ENCODE data around the gene PCSK6. TPM values are rescaled to one million over a fixed set of nuclear protein-coding genes. Genes with fewer than 3 reads are reported as not detected.
A peak's percentile ranks its signal among the peaks of the same experiment; 100 is the strongest.

The PCSK6 gene
- total and polyA plus RNA-seq, 7 experiments from 2014 or later = 0.12 to 3.0 (median 0.70) TPM; not detected in 1

DNA sequence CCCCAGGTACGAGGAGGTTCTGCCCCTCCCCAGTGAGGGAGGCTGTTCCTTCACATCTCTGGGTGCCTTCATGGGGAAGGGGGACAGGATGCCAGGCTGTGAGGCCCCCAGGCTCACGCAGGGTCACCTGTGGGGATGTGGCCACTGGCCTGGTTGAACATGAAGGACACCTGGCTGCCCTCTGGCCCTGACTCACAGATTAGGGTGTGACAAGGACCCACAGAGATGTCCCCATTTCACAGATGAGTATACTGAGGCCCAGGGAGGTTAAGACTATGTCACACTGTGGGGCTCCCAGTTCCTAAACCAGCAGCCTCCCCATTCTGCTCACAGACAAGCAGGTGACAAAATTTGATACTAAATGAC lies 42.4 kb downstream of the PCSK6 start:
- peaks cover 0 to 2% (median 0%) of the 10 kb centered on the region in 5 donors for H3K36me3 Mint-ChIP-seq
- CTCF ChIA-PET = no interaction called here
- peaks cover 0 to 3% (median 0%) of the 10 kb centered on the region in 11 donors for H3K9me3 Mint-ChIP-seq

DNA sequence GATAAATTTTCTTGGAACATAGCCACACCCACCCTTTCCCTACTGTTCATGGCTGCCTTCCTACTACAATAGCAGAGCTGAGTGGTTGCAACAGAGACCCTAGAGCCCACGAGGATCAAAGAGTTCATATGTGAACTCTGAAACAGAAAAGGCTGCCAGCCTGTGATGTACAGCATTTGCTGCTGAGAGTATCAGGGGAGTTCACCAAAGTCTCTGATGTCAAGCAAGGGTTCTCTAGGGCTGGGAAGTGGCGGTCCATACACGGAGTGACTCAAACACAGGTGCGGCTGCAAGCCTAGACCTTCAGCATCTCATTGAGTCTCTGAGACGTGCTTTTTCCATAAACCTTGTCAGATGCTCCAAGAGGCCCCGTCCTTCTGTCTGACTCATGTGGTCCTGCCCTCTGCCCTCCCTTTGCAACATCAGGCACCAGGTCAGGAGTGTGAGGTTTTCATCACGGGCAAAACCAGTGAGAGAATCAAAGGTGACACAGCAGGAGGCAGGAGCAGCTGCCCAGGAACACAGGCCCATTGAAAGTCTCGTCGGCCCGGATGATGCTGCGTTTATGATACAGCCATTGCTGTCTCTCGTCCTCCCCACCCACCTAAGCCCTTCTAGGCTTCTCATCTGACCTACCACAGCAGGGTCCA lies 42.9 kb downstream of the PCSK6 start:
- Histone ChIP-seq H3K27ac (ENCODE audit: low read depth, low read length) (no peak overlapping the region), H3K27me3 (ENCODE audit: control insufficient read depth in 2 of 2, insufficient read depth in 2 of 2, low read length in 2 of 2) (no peaks in the 10 kb centered on the region), H3K36me3 (ENCODE audit: control insufficient read depth in 2 of 3, insufficient read depth in 3 of 3, low read length in 3 of 3) (no peaks in the 10 kb centered on the region), H3K4me1 (ENCODE audit: control insufficient read depth in 2 of 2, insufficient read depth in 2 of 2, low read length in 2 of 2) (no peaks in the 10 kb centered on the region), H3K4me3 (ENCODE audit: low read length) (no peak overlapping the region), H3K9me3 (ENCODE audit: control insufficient read depth in 2 of 3, low read length in 3 of 3) (no peaks in the 10 kb centered on the region)
- ChIA-PET CTCF (no interaction called here), POLR2A (no interaction called here)
- DNase-seq (no peak), ATAC-seq (peak; percentile 42)
- Mint-ChIP-seq H3K9me3 (peaks cover 0 to 3% (median 0%) of the 10 kb centered on the region in 11 donors), H3K4me3 (no peak overlapping the region), H3K27ac (no peak overlapping the region), H3K36me3 (peaks cover 0 to 2% (median 0%) of the 10 kb centered on the region in 5 donors), H3K4me1 (peaks cover 0 to 10% (median under 1%) of the 10 kb centered on the region in 7 donors), H3K27me3 (peaks cover 2 to 24% (median 18%) of the 10 kb centered on the region in 5 donors)
- intact Hi-C loops (cut with micrococcal nuclease) = no loop called here

More for the DNA sequence above, 42.4 kb downstream of the PCSK6 start:
- Mint-ChIP-seq H3K27ac (no peak overlapping the region), H3K4me3 (no peak overlapping the region), H3K27me3 (peaks cover 2 to 27% (median 22%) of the 10 kb centered on the region in 5 donors), H3K4me1 (peaks cover 0 to 8% (median 4%) of the 10 kb centered on the region in 7 donors)
- no peak overlapping the region for H3K4me3 ChIP-seq (ENCODE audit: low read length)
- intact Hi-C loops (cut with micrococcal nuclease) = no loop called here
- H3K27me3 ChIP-seq (ENCODE audit: control insufficient read depth in 2 of 2, insufficient read depth in 2 of 2, low read length in 2 of 2) = no peaks in the 10 kb centered on the region
- H3K27ac ChIP-seq (ENCODE audit: low read depth, low read length) = no peak overlapping the region
- H3K4me1 ChIP-seq (ENCODE audit: control insufficient read depth in 2 of 2, insufficient read depth in 2 of 2, low read length in 2 of 2) = no peaks in the 10 kb centered on the region
- ATAC-seq = no peak
- POLR2A ChIA-PET = no interaction called here
- no peaks in the 10 kb centered on the region for H3K36me3 ChIP-seq (ENCODE audit: control insufficient read depth in 2 of 3, insufficient read depth in 3 of 3, low read length in 3 of 3)
- DNase-seq = no peak
- no peaks in the 10 kb centered on the region for H3K9me3 ChIP-seq (ENCODE audit: control insufficient read depth in 2 of 3, low read length in 3 of 3)

DNA sequence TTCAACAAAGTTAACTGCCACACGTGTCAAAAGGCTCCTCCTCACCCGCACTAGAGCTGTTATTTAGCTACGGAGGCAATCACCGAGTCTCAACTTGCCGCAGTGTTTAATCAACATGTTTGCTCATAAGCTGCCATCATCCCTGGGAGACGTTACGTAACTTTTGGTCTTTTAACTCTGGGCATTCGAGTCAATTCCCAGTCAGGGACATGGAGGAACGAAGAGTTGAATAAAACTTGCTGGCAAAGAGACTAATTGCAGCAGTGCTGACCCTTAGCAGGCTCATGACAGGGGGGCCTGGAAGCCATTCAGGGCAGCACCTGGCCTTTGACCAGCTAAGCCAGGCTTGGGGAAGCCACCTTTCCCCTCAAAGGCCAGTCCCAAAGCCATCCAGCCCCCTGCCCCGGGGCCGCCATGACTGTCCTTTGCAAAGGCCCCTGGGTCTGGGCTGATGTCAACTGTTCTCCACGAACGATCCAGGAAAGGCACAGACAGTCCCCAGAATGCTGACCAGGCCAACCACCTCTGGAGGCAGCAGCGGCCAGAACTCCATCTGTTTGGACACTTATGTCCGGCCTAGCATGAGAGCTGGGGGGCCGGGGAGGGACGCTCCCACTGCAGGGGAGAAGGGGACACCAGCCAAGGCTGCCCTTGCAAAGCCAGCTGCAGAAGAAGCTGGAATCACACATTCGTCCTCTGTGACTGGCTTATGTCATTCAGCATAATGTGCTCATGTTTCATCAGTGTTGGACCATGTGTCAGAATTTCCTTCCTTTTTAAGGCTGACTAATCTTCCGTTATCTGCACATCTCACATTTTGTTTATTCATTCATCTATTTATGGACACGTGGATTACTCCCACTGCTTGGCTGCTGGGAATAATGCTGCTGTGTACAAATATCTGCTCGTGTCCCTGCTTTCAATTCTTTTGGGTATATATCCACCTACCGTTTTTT lies 43.7 kb downstream of the PCSK6 start:
- DNase-seq (no peak), ATAC-seq (peak; percentile 74)
- H3K4me3 ChIP-seq (ENCODE audit: low read length) = no peak overlapping the region
- no peak overlapping the region for H3K27ac Mint-ChIP-seq
- ChIA-PET POLR2A (no interaction called here), CTCF (no interaction called here)
- intact Hi-C loops (cut with micrococcal nuclease) = no loop called here
- H3K4me1 Mint-ChIP-seq = peaks cover 0 to 16% (median 3%) of the 10 kb centered on the region in 7 donors
- peaks cover 0 to 2% (median 0%) of the 10 kb centered on the region in 5 donors for H3K36me3 Mint-ChIP-seq
- no peaks in the 10 kb centered on the region for H3K27me3 ChIP-seq (ENCODE audit: control insufficient read depth in 2 of 2, insufficient read depth in 2 of 2, low read length in 2 of 2)
- peaks cover 2 to 17% (median 15%) of the 10 kb centered on the region in 5 donors for H3K27me3 Mint-ChIP-seq
- no peak overlapping the region for H3K27ac ChIP-seq (ENCODE audit: low read depth, low read length)
- no peaks in the 10 kb centered on the region for H3K9me3 ChIP-seq (ENCODE audit: control insufficient read depth in 2 of 3, low read length in 3 of 3)
- no peaks in the 10 kb centered on the region for H3K36me3 ChIP-seq (ENCODE audit: control insufficient read depth in 2 of 3, insufficient read depth in 3 of 3, low read length in 3 of 3)
- no peaks in the 10 kb centered on the region for H3K4me1 ChIP-seq (ENCODE audit: control insufficient read depth in 2 of 2, insufficient read depth in 2 of 2, low read length in 2 of 2)
- H3K9me3 Mint-ChIP-seq = peaks cover 0 to 3% (median 0%) of the 10 kb centered on the region in 11 donors
- H3K4me3 Mint-ChIP-seq = no peak overlapping the region

DNA sequence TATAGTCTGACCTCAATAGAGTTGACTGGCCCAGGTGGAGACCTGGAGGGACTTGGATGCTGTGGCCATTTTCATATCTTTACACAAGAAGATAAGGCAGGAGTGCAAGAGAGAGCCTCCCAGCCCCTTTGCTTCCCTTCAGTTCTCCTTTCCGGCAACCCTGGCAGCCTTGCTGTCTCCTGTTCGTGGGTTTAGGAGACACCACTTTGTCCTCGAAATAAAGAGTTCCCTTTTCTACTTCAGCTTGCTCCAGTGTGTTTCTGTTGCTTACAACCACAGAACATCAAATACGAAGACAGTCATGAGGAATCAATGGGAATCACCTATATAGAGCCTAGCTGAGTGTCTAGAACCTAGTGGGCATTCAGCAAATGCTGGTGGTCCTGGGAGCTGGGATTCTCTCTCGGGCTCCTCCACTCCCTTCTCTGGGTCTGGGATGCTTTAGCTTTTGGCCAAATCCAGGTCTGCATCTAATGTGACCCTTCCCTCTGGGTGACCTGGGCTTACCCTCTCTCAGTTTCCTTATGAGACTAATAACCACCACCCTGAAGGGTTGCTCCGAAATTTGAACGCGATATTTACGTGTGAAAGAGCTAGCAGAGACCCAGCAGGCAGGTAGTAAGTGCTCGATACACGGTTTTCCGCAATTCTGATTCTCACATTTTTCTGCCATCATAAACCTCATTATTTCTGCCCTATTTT lies 44.5 kb downstream of the PCSK6 start:
- Mint-ChIP-seq H3K4me3 (no peak overlapping the region), H3K4me1 (peaks cover 0 to 13% (median 3%) of the 10 kb centered on the region in 7 donors), H3K9me3 (peaks cover 0 to 1% (median 0%) of the 10 kb centered on the region in 11 donors), H3K27me3 (peaks cover 2 to 15% (median 11%) of the 10 kb centered on the region in 5 donors), H3K36me3 (peaks cover 0 to 2% (median 0%) of the 10 kb centered on the region in 5 donors), H3K27ac (no peak overlapping the region)
- DNase-seq (no peak), ATAC-seq (no peak)
- ChIA-PET CTCF (no interaction called here), POLR2A (no interaction called here)
- Histone ChIP-seq H3K9me3 (ENCODE audit: control insufficient read depth in 2 of 3, low read length in 3 of 3) (no peaks in the 10 kb centered on the region), H3K36me3 (ENCODE audit: control insufficient read depth in 2 of 3, insufficient read depth in 3 of 3, low read length in 3 of 3) (no peaks in the 10 kb centered on the region), H3K4me3 (ENCODE audit: low read length) (no peak overlapping the region), H3K4me1 (ENCODE audit: control insufficient read depth in 2 of 2, insufficient read depth in 2 of 2, low read length in 2 of 2) (no peaks in the 10 kb centered on the region), H3K27me3 (ENCODE audit: control insufficient read depth in 2 of 2, insufficient read depth in 2 of 2, low read length in 2 of 2) (no peaks in the 10 kb centered on the region), H3K27ac (ENCODE audit: low read depth, low read length) (no peak overlapping the region)
- intact Hi-C loops (cut with micrococcal nuclease) = no loop called here

DNA sequence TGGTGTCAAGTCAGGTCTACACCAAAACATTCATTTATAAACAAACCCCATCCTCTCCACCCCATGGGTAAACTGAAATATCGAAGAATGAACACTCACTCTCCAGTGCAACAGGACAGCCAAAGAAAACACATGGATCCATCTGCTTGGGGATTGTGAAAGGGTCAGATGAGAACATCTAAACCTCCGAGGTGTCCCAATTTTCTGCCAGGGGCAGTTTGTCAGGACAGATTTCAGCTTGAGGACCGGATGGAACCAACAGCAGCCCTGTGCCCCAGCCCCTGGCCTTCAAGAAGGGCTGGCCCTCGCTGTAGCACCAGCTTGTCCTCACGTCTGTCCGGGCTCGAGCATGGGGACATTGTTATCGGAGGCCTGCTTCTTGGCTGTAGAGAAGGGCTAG lies 45.5 kb downstream of the PCSK6 start:
- Histone ChIP-seq H3K27ac (ENCODE audit: low read depth, low read length) (no peak overlapping the region), H3K4me3 (ENCODE audit: low read length) (no peak overlapping the region), H3K9me3 (ENCODE audit: control insufficient read depth in 2 of 3, low read length in 3 of 3) (no peaks in the 10 kb centered on the region), H3K4me1 (ENCODE audit: control insufficient read depth in 2 of 2, insufficient read depth in 2 of 2, low read length in 2 of 2) (no peaks in the 10 kb centered on the region), H3K27me3 (ENCODE audit: control insufficient read depth in 2 of 2, insufficient read depth in 2 of 2, low read length in 2 of 2) (no peaks in the 10 kb centered on the region), H3K36me3 (ENCODE audit: control insufficient read depth in 2 of 3, insufficient read depth in 3 of 3, low read length in 3 of 3) (no peaks in the 10 kb centered on the region)
- Mint-ChIP-seq H3K27me3 (peaks cover under 1 to 16% (median 10%) of the 10 kb centered on the region in 5 donors), H3K9me3 (peaks cover 0 to 1% (median 0%) of the 10 kb centered on the region in 11 donors), H3K4me1 (peaks cover 0 to 13% (median 3%) of the 10 kb centered on the region in 7 donors), H3K36me3 (peaks cover 0 to 2% (median 0%) of the 10 kb centered on the region in 5 donors), H3K4me3 (no peak overlapping the region), H3K27ac (no peak overlapping the region)
- DNase-seq = no peak
- POLR2A ChIA-PET = no interaction called here
- CTCF ChIA-PET = no interaction called here
- no peak for ATAC-seq
- intact Hi-C loops (cut with micrococcal nuclease) = no loop called here

DNA sequence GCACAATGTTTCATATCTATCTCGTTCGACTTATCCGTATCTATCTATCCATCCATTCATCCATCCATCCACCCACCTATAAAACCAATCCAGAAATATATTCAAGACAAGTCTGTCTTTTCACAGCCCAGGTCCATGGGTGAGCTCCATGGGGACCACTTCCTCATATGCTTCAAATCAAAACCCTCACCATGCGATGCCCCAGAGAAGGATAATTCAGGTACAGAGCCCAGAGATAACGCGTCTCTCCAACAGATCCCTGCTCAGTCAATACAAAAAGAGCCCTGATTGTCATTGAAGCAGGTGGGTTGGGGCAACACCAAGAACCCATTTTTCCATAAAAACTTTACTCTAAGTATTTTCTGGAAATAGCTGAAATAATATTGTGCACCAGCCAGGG lies 47.2 kb downstream of the PCSK6 start:
- CTCF ChIA-PET = no interaction called here
- no peak overlapping the region for H3K27ac Mint-ChIP-seq
- Histone ChIP-seq H3K27me3 (ENCODE audit: control insufficient read depth in 2 of 2, insufficient read depth in 2 of 2, low read length in 2 of 2) (no peaks in the 10 kb centered on the region), H3K4me1 (ENCODE audit: control insufficient read depth in 2 of 2, insufficient read depth in 2 of 2, low read length in 2 of 2) (no peaks in the 10 kb centered on the region), H3K27ac (ENCODE audit: low read depth, low read length) (no peak overlapping the region), H3K9me3 (ENCODE audit: control insufficient read depth in 2 of 3, low read length in 3 of 3) (no peaks in the 10 kb centered on the region), H3K36me3 (ENCODE audit: control insufficient read depth in 2 of 3, insufficient read depth in 3 of 3, low read length in 3 of 3) (no peaks in the 10 kb centered on the region), H3K4me3 (ENCODE audit: low read length) (no peak overlapping the region)
- DNase-seq (peak in 1 of 9 donors; percentile 7), ATAC-seq (no peak)
- peaks cover 0 to 13% (median 3%) of the 10 kb centered on the region in 7 donors for H3K4me1 Mint-ChIP-seq
- POLR2A ChIA-PET = no interaction called here
- peak overlapping the region in 1 of 10 donors; percentile 39 for H3K4me3 Mint-ChIP-seq
- peaks cover 5 to 30% (median 17%) of the 10 kb centered on the region in 5 donors for H3K27me3 Mint-ChIP-seq
- peaks cover 0 to 2% (median 0%) of the 10 kb centered on the region in 5 donors for H3K36me3 Mint-ChIP-seq
- intact Hi-C loops (cut with micrococcal nuclease) = no loop called here
- H3K9me3 Mint-ChIP-seq = peaks cover 0 to 2% (median 0%) of the 10 kb centered on the region in 11 donors

All from naive thymus-derived CD4-positive, alpha-beta T cell (primary cell).